Astrocyte (in vitro differentiated cells and primary cell): ENCODE data around the gene POU2F3. TPM values are rescaled to one million over a fixed set of nuclear protein-coding genes. Genes with fewer than 3 reads are reported as not detected.

Source experiments
- DNase-seq: peaks from one replicate; pipeline ENCODE4 v3.0.0-alpha.2; 2010; ENCODE audit warnings: low read depth
- FAIRE-seq: peaks from 2 replicates; lab custom pipeline; 2011; peaks lifted over from hg19 to GRCh38; lab: Jason Lieb, UNC
- H2AFZ ChIP-seq: 2 replicates; pipeline ENCODE4 v1.6.0; 2012; ENCODE audit warnings: low read depth, low read length, inconsistent platforms
- H3K27ac ChIP-seq: 2 replicates; pipeline ENCODE4 v1.5.1; 2011; ENCODE audit warnings: low read depth, low read length, inconsistent platforms
- H3K27me3 ChIP-seq: 2 replicates; pipeline ENCODE4 v1.6.0; 2011; ENCODE audit warnings: low read length, inconsistent platforms; ENCODE audit not compliant: insufficient read depth
- H3K36me3 ChIP-seq: 2 replicates; pipeline ENCODE4 v1.5.1; 2011; ENCODE audit warnings: low read length, inconsistent platforms; ENCODE audit not compliant: insufficient read depth
- H3K4me1 ChIP-seq: 2 replicates; pipeline ENCODE4 v1.5.1; 2011; ENCODE audit warnings: low read length, inconsistent platforms; ENCODE audit not compliant: insufficient read depth
- H3K4me2 ChIP-seq: 2 replicates; pipeline ENCODE4 v1.6.0; 2012; ENCODE audit warnings: low read length, inconsistent platforms
- H3K4me3 ChIP-seq: 2 replicates; pipeline ENCODE4 v1.5.1; 2011; ENCODE audit warnings: low read depth, mild to moderate bottlenecking, low read length, inconsistent platforms; ENCODE audit not compliant: insufficient read depth
- H3K79me2 ChIP-seq: 2 replicates; pipeline ENCODE4 v1.6.0; 2012; ENCODE audit warnings: mild to moderate bottlenecking, low read length, inconsistent platforms; ENCODE audit not compliant: insufficient read depth
- H3K9ac ChIP-seq: 2 replicates; pipeline ENCODE4 v1.6.0; 2012; ENCODE audit warnings: mild to moderate bottlenecking, low read length, inconsistent platforms
- H3K9me3 ChIP-seq: 2 replicates; pipeline ENCODE4 v1.5.1; 2012; ENCODE audit warnings: low read depth, mild to moderate bottlenecking, low read length, inconsistent platforms; ENCODE audit not compliant: insufficient read depth
- H4K20me1 ChIP-seq: 2 replicates; pipeline ENCODE4 v1.6.0; 2012; ENCODE audit warnings: low read length, inconsistent platforms; ENCODE audit not compliant: insufficient read depth
- H3K27ac Mint-ChIP-seq: one replicate; pipeline ENCODE4 v1.8.0; 2021; ENCODE audit warnings: mild to moderate bottlenecking, mixed read lengths; ENCODE audit not compliant: unreplicated experiment
- H3K27me3 Mint-ChIP-seq: one replicate; pipeline ENCODE4 v1.8.0; 2021; ENCODE audit warnings: low read depth, mixed read lengths; ENCODE audit not compliant: unreplicated experiment
- H3K36me3 Mint-ChIP-seq: one replicate; pipeline ENCODE4 v1.8.0; 2021; ENCODE audit warnings: low read depth, mixed read lengths; ENCODE audit not compliant: unreplicated experiment
- H3K4me1 Mint-ChIP-seq: one replicate; pipeline ENCODE4 v1.8.0; 2021; ENCODE audit warnings: low read depth, mixed read lengths; ENCODE audit not compliant: unreplicated experiment
- H3K4me3 Mint-ChIP-seq: one replicate; pipeline ENCODE4 v1.8.0; 2021; ENCODE audit warnings: mild to moderate bottlenecking, moderate library complexity, mixed read lengths; ENCODE audit not compliant: unreplicated experiment
- H3K9me3 Mint-ChIP-seq: one replicate; pipeline ENCODE4 v1.8.0; 2021; ENCODE audit warnings: mild to moderate bottlenecking, mixed read lengths; ENCODE audit not compliant: unreplicated experiment
- CTCF ChIP-seq: IDR thresholded peaks from 2 replicates; pipeline ENCODE4 v1.5.1; 2011; ENCODE audit warnings: low read depth, mild to moderate bottlenecking, inconsistent platforms, low read length, moderate library complexity; ENCODE audit not compliant: insufficient read depth
- EZH2 ChIP-seq: IDR thresholded peaks from 2 replicates; pipeline ENCODE4 v1.6.1; 2012; ENCODE audit warnings: mild to moderate bottlenecking, low read length, inconsistent platforms; ENCODE audit not compliant: insufficient read depth
- total RNA-seq: library from RNA; stranded (reverse); gene quantifications from 2 replicates; pipeline ENCODE4 v1.2.1, GENCODE V29; 2021

Gene POU2F3
- total RNA-seq, 1 donor from 2014 or later: 0.20 TPM

- DNase-seq (no peak), FAIRE-seq (no peak)
- H3K27me3 ChIP-seq: no peaks in the 10 kb centered on the region
- peaks cover 32% of the 10 kb centered on the region for H4K20me1 ChIP-seq
- no peaks in the 10 kb centered on the region for H3K9me3 ChIP-seq
- H3K4me3 ChIP-seq: no peak overlapping the region
- H3K27ac Mint-ChIP-seq: no peak overlapping the region
- TF ChIP-seq CTCF: no peak
- TF ChIP-seq EZH2: no peak
- no peak overlapping the region for H3K4me3 Mint-ChIP-seq
- H3K9me3 Mint-ChIP-seq: peaks cover 2% of the 10 kb centered on the region
- H3K4me1 Mint-ChIP-seq: peaks cover 2% of the 10 kb centered on the region
- no peaks in the 10 kb centered on the region for H3K79me2 ChIP-seq
- H3K27ac ChIP-seq: no peak overlapping the region
- peaks cover 9% of the 10 kb centered on the region for H3K4me1 ChIP-seq
- H3K4me2 ChIP-seq: no peak overlapping the region
- no peak overlapping the region for H2AFZ ChIP-seq
- H3K27me3 Mint-ChIP-seq: peaks cover 31% of the 10 kb centered on the region
- no peak overlapping the region for H3K9ac ChIP-seq
- no peaks in the 10 kb centered on the region for H3K36me3 ChIP-seq
- peaks cover 19% of the 10 kb centered on the region for H3K36me3 Mint-ChIP-seq
These were observed 15.6 kb upstream of the POU2F3 start for GRCh38 chr11:120224361-120224760.

- Histone ChIP-seq H3K9ac (no peak overlapping the region), H3K9me3 (no peaks in the 10 kb centered on the region), H3K79me2 (no peaks in the 10 kb centered on the region), H3K4me1 (peaks cover 9% of the 10 kb centered on the region), H2AFZ (no peak overlapping the region), H4K20me1 (peaks cover 26% of the 10 kb centered on the region), H3K27me3 (no peaks in the 10 kb centered on the region), H3K36me3 (no peaks in the 10 kb centered on the region), H3K4me3 (no peak overlapping the region), H3K4me2 (peak overlapping the region; percentile 20), H3K27ac (no peak overlapping the region)
- H3K4me1 Mint-ChIP-seq: peaks cover 2% of the 10 kb centered on the region
- DNase-seq: no peak
- no peak overlapping the region for H3K27ac Mint-ChIP-seq
- no peak overlapping the region for H3K4me3 Mint-ChIP-seq
- peaks cover 15% of the 10 kb centered on the region for H3K36me3 Mint-ChIP-seq
- no peak for TF ChIP-seq EZH2
- no peak for TF ChIP-seq CTCF
- no peak for FAIRE-seq
- H3K9me3 Mint-ChIP-seq: peaks cover 2% of the 10 kb centered on the region
- peaks cover 29% of the 10 kb centered on the region for H3K27me3 Mint-ChIP-seq
These were observed 14.7 kb upstream of the POU2F3 start for GRCh38 chr11:120224972-120225909.

- no peak for TF ChIP-seq EZH2
- no peak for TF ChIP-seq CTCF
- Histone ChIP-seq H4K20me1 (peaks cover 16% of the 10 kb centered on the region), H3K4me3 (no peak overlapping the region), H2AFZ (no peak overlapping the region), H3K4me1 (peaks cover 9% of the 10 kb centered on the region), H3K79me2 (no peaks in the 10 kb centered on the region), H3K27me3 (no peaks in the 10 kb centered on the region), H3K36me3 (no peaks in the 10 kb centered on the region), H3K27ac (no peak overlapping the region), H3K4me2 (no peak overlapping the region), H3K9me3 (no peaks in the 10 kb centered on the region), H3K9ac (no peak overlapping the region)
- no peak for FAIRE-seq
- H3K4me3 Mint-ChIP-seq: no peak overlapping the region
- DNase-seq: no peak
- H3K27me3 Mint-ChIP-seq: peaks cover 36% of the 10 kb centered on the region
- peak overlapping the region; percentile 66 for H3K27ac Mint-ChIP-seq
- H3K4me1 Mint-ChIP-seq: no peaks in the 10 kb centered on the region
- peaks cover 2% of the 10 kb centered on the region for H3K9me3 Mint-ChIP-seq
- peaks cover 9% of the 10 kb centered on the region for H3K36me3 Mint-ChIP-seq
These were observed 13.7 kb upstream of the POU2F3 start for GRCh38 chr11:120226242-120226641.
